Spleen (tissue), 7 donors: Measurements from ENCODE around the gene GRN.

Experiments used
- CTCF ChIP-seq, 11 experiments: fragments of 200-600 bp in 7 of 11; fragments of 450-650 bp in 4 of 11; sonication (generic) in 4 of 11; IDR thresholded peaks in 8 of 11; conservative IDR thresholded peaks in 3 of 11; 1 replicate in 7 of 11; 2 replicates in 4 of 11; pipeline versions ENCODE4 v1.4.0 to v1.8.0; 2016 to 2021; ENCODE audit warnings: antibody characterized with exemption in 11 of 11, inconsistent platforms in 4 of 11, mild to moderate bottlenecking in 1 of 11
- POLR2A ChIP-seq, 3 donors: fragments of 450-650 bp; IDR thresholded peaks; one replicate each; pipeline ENCODE4 v1.5.1; 2017; ENCODE audit warnings: antibody characterized with exemption in 3 of 3, mild to moderate bottlenecking in 1 of 3
- donor health status: DM: no; HTN: no; CAD: no; lungs with moderate emphysema.
- donor health status: DM: no; HTN: no; CAD: no.
- donor health status: DM: no; HTN: no; CAD: no.

- TF ChIP-seq CTCF (IDR thresholded peaks at IDR 0.05 in 8 of 11, conservative IDR thresholded peaks at IDR 0.05 in 3 of 11) (no peak), POLR2A (IDR thresholded peaks at IDR 0.05) (no peak)
Measured at GRCh38 chr17:44362949-44363612, 18.0 kb downstream of the GRN start.
